ENCODE data around the gene TBC1D10B.
"Not testable (repeated sequence)": the region's sequence is repeated elsewhere in the genome, so short reads cannot be mapped to it uniquely, and the experiment has no call there.

The TBC1D10B gene

GRCh38 chr16:30354423-30355143 is 15.7 kb downstream of the TBC1D10B start:
- DNase-seq = no peak

- DNase-seq = no peak
These were observed 16.7 kb downstream of the TBC1D10B start for GRCh38 chr16:30353438-30354129.

- DNase-seq = no peak
These were observed 17.5 kb downstream of the TBC1D10B start for GRCh38 chr16:30352488-30353401.

GRCh38 chr16:30351586-30352419 is 18.5 kb downstream of the TBC1D10B start:
- peak; percentile 42 for DNase-seq

GRCh38 chr16:30351001-30351441 is 19.3 kb downstream of the TBC1D10B start:
- no peak for DNase-seq

- no peak for DNase-seq
These were observed 20.0 kb downstream of the TBC1D10B start for GRCh38 chr16:30350134-30350871.

GRCh38 chr16:30349675-30350074 is 20.6 kb downstream of the TBC1D10B start:
- DNase-seq = no peak

GRCh38 chr16:30348929-30349328 is 21.4 kb downstream of the TBC1D10B start:
- DNase-seq = no peak

- DNase-seq = no peak
These were observed 22.2 kb downstream of the TBC1D10B start for GRCh38 chr16:30348113-30348512.

- DNase-seq = no peak
These were observed 24.0 kb downstream of the TBC1D10B start for GRCh38 chr16:30346286-30346685.

- DNase-seq = not testable (repeated sequence)
These were observed 26.8 kb downstream of the TBC1D10B start for GRCh38 chr16:30343491-30343820.

GRCh38 chr16:30342751-30343490 is 27.4 kb downstream of the TBC1D10B start:
- DNase-seq = no peak

- not testable (repeated sequence) for DNase-seq
These were observed 28.3 kb downstream of the TBC1D10B start for GRCh38 chr16:30341971-30342370.

- DNase-seq = no peak
These were observed 29.7 kb downstream of the TBC1D10B start for GRCh38 chr16:30340621-30341020.

- not testable (repeated sequence) for DNase-seq
These were observed 31.6 kb downstream of the TBC1D10B start for GRCh38 chr16:30338715-30339114.

GRCh38 chr16:30337964-30338357 is 32.3 kb downstream of the TBC1D10B start:
- DNase-seq = not testable (repeated sequence)

GRCh38 chr16:30335598-30336474 is 34.5 kb downstream of the TBC1D10B start:
- DNase-seq = no peak

- peak; percentile 82 for DNase-seq
These were observed 35.2 kb downstream of the TBC1D10B start for GRCh38 chr16:30335028-30335597.

GRCh38 chr16:30334473-30334989 is 35.8 kb downstream of the TBC1D10B start:
- DNase-seq = peak; percentile 82

Data from fibroblast of skin of scalp (primary cell).